HG03354 (cell line): ENCODE results near the gene ACAD10.
A peak's percentile ranks its signal among the peaks of the same experiment; 100 is the strongest.
"Not testable (repeated sequence)": the region's sequence is repeated elsewhere in the genome, so short reads cannot be mapped to it uniquely, and the experiment has no call there.

Source experiments
- ATAC-seq: cut with Tn5 transposase; IDR thresholded peaks from one replicate; pipeline ENCODE4 v1.9.1; 2021; ENCODE audit warnings: mild to moderate bottlenecking; ENCODE audit not compliant: unreplicated experiment, poor library complexity, severe bottlenecking

ACAD10 gene

DNA sequence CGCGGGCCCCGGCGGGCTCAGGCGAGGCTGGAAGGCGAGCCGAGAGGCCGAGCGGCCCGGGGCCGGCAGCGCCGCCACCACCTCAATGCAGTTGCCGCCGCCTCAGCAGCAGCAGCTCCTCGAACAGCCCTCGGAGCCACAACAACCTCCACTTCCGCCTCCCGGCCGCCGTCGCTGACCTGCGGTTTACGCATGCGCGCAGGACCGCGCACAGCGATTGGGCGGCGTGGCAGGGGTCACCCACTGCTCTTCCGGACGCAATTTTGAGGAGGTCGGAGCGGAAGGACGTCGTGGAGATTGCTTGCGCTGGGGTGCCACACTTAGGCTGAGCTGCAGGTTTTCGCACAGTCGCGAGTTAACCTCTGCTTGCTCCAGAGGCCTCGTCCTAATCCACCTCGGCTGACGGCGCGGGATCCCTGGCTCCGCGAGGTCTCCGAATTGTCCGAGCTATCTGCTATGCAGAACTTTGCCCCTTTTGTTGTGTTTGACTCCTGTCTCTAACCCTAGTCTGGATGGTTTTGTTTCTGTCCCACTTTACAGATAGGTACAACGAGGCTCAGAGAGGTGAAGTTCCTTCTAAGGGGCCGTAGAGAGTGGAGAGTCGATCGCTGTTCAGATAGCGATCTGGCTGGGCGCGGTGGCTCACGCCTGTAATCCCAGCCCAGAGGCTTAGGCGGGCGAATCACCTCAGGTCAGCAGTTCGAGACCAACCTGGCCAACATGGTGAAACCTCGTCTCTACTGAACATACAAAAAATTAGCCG, at the start of gene ACAD10, which contains the start of gene BRAP:
Gene ACAD10 (plus strand): TSS at position 243 of the 763 bp plus-strand sequence. CDS start 6,657 bp downstream, outside the sequence.
Gene BRAP (minus strand): TSS at position 146 of the 763 bp plus-strand sequence. CDS start 164 bp downstream, outside the sequence.
- peak; percentile 87 for ATAC-seq

DNA sequence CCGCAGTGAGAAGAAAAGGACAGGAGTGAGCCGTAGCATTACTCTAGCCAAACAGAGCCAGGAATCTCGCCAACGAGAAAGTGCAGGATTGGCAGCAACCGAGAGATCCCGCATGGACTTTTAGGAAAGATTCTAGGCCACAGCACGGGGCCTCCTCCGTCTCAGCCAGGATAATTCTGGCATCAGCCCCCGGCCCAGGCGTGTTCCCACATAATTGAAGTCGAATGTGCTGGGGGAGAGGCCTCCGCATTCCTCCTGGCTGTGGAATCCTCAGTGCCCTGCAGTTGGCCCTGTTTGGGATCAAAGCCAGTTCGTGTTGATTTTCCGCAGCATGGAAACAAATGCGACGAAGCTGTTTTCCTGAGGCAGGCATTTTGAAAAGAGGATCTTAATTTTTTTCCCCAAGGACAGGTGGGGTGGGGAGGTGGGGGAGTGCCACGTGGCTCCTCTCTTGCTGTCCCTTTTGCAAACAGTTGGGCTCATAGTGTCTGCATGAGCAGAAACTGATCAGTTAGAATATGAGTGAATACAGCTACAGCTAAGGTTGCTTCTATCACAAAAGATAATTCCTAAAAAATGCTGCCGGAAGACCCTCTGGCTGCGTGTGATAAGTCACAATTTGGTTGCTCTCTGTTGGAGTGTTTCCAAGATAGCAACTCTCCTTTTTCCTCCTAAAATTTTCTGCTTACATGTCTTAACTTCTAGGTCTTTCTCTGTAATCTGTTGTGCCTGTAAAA, 49.5 kb upstream of the ACAD10 start:
- ATAC-seq = no peak

- no peak for ATAC-seq
Measured at GRCh38 chr12:111638556-111638955, 47.3 kb upstream of the ACAD10 start.

- ATAC-seq = no peak
Measured at GRCh38 chr12:111640506-111640905, 45.3 kb upstream of the ACAD10 start.

DNA sequence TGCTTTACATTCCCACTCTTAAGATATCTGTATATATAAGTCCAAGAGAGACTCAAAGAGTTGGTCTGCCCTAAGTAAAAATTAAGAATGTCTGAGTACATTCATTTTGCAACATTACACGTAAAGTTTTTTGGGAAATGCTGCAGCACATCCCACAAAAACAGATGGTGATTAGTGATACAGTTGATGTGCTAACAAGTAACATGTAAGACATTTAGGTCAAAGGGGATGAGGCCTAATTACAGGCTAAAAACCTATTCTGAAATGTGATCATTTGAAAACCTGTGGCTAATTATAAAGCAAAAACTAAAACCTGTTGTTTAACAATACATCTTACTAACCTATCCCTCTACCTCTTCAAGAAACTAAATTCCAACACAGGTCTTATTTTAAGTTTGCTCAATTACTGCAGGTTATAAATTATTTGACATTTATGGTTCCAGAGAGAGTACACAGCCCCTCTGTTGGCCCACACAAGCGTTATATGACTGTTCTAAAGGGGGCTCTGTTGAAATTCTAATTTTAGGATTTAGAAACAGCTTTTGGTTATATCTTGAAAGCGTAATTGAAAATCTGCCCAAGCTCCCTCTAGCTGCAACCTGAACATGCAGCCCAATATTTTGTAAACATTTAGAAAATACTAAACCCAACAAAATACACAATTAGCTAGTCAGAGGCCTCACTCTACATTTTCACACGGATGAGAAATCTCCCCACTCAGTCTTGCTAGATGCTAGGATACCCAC, 43.0 kb upstream of the ACAD10 start:
- no peak for ATAC-seq

DNA sequence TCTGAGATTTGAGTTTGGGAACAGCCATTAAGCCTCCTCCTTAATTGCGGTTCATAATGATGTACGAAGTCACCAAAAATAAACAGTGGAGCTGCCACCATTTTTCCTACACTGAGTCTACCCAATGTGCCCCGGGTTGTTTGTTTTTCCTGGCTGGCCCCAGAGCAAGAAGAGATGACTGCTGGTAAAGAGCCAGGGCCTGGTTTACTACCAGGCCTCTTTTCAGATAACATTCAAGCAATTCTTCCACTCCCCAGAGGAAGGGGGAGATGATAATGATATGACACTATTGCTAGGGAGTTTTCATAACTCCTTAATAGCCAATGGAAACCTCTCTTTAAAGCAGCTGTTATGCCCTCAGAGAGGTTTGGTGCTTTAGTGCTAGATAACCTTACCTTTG, 42.4 kb upstream of the ACAD10 start:
- no peak for ATAC-seq

- no peak for ATAC-seq
Measured at GRCh38 chr12:111645433-111645832, 40.4 kb upstream of the ACAD10 start.

DNA sequence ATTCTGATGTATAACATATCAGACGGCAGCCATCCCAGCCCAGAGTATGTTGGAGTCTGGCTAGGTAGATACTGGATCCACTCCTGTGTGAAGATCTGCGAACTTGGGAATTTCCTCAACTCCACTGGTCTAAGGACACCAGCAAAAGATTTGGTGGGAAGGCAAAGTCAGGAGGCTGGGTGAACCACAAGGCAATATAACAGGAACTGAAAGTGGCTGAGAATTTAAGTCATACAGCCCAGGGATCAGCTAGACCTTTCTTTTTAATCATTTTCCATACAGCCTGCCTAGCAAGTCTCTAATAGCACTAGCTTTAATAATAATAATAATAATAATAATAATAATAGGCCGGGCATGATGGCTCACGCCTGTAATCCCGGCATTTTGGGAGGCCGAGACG, 34.9 kb upstream of the ACAD10 start:
- no peak for ATAC-seq

- ATAC-seq = not testable (repeated sequence)
Measured at GRCh38 chr12:111652530-111652929, 33.3 kb upstream of the ACAD10 start.

DNA sequence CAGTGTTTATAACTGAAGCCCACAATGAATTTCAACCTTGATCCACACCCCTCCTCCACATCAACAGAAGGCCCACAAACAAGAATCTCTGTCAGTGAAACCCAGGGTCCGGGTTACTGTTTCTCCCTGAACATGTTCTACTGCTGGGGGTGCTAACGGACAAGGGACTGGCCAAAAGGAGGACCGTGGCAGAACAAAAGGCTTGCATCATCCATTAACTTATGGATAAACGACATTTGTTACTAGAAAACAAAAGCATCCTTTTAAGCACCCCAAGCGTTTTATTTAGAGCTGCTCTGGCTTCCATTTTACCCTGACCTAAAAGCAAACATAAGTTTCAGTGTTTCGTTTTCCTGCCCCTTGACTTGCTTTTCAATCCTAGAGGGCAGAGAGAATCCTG, 32.3 kb upstream of the ACAD10 start:
- ATAC-seq = no peak

- no peak for ATAC-seq
Measured at GRCh38 chr12:111655356-111655755, 30.5 kb upstream of the ACAD10 start.

DNA sequence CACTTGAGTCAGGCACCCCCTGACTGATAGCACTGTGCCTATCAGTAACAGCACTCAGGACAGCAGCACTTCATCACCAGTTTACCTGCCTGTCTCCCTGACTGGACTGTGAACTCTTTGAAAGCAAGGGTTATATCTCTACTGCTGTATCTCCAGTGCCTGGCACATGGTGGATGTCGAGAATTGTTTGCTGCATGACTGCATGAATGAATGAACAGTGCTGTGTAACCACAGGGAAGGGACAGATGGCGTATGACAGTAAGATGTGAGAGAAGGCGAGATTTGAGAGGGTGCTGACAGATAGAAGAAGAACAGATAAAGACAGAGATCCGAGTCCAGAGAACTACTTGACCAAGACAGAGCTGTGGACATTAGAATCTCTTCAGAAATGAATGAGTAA, 29.8 kb upstream of the ACAD10 start:
- ATAC-seq = no peak

DNA sequence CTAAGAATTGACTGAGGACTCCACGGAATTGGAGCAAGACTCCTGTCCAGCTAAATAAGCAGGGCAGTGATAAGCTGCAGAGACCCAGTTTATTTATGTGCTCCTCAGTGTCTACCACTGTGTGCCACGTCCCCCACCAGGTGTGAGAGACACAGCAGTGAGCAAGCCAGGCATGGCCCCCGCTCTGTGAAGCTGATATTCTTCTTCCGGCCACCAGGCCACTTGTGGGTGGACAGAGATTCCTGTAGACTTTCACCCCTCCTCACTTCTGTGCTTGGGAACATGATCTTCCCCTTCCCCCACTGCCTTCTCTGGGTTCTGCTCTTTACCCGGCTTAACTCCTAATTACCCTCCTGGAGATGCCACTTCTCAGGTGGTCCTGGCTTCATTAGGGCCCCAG, 21.4 kb upstream of the ACAD10 start:
- no peak for ATAC-seq

DNA sequence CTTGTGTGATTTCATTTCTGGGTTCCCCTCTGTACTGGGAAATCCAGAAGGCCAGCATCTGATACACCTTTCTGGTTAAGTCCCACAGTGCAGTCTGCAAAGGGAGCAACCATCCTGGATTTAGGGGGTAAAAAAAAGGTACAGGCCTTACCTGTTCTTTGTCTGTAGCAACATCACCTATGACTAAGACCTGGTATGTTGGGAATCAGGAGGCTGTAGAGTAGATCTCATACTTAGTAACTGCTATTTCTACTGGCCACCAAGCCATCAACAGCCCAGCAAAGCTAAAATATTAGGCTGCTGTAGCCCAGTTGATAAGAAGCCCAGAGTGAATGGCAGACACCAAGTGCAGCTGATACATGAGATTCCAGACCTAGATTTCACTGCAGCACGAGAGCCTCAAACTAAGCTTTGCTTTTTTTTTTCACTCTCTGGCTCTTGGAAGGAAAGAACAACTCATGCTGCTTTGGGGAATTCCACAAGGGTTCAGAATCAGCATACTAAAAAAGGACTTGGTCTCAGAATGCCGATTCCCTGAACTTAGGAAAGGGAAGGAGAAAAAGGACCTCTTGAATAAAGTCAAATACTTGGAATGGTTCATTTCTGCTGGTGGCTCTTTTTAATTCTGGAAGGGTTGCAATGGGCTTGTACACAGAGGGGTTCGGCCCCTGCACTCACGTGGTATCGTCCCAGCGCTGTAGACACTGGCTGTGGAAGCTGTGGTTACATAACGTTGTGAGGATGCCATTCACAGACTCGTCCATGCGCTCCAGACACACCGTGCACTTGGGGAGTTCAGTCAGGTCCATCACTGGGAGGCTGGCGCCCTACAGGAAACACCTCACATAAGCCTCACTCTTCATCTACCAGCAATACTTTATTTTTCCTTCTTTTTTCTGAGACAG, 20.6 kb upstream of the ACAD10 start:
- no peak for ATAC-seq

- ATAC-seq = no peak
Measured at GRCh38 chr12:111672822-111673381, 13.0 kb upstream of the ACAD10 start.

- ATAC-seq = no peak
Measured at GRCh38 chr12:111673503-111673902, 12.3 kb upstream of the ACAD10 start.

DNA sequence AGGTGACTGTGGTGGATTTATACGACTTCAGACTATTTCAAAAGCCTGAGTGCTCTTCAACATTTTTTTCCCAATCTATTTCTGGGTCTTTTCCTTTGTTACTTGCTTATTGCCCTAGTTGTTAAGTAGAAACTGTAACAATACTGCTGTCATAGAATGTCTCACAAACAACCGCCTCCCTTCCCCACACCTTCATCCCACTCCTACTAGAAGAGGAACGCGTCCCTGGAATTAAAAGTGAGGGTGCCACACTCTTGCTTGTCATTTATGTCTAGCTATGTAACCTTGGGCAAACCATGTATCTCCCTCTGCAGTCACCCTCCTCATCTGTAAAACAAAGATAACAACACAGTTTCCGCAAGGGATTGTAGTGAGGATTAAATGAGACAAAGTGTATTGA, 8.7 kb upstream of the ACAD10 start:
- no peak for ATAC-seq

DNA sequence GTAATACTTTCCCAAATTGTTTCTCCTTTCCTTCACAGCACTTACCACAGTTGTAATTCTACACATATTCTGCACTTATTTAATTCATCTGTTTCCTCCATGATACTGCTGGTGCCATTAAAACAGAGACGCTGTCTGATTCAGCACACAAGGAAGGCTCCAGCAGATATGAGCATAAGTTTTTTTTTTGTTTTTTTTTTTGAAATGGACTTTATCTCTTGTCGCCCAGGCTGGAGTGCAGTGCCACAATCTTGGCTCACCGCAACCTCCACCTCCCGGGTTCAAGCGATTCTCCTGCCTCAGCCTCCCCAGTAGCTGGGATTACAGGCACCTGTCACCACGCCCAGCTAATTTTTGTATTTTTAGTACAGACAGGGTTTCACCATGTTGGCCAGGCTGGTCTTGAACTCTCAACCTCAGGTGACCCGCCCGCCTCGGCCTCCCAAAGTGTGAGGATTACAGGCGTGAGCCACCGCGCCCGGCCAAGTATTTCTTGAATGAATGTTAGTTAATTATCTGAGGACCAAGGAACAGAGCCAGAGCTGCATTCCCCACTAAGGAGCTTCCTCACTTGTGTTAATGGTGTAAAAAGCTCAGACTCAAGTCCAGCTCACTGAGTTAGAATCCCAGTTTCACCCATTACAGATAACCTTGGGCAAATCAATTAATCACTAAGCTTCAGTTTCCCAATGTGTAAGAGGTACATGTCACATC, 1.2 kb upstream of the ACAD10 start:
- ATAC-seq = not testable (repeated sequence)
